AG09319 (cell line): ENCODE results near the gene TMEM121.

Source experiments
- DNase-seq: peaks from one replicate; pipeline ENCODE4 v3.0.0-alpha.2; 2010; ENCODE audit warnings: low read depth; ENCODE audit errors: extremely low read depth
- CTCF ChIP-seq: IDR thresholded peaks from 2 replicates; pipeline ENCODE4 v1.5.1; 2011; ENCODE audit warnings: low read depth, mild to moderate bottlenecking, inconsistent platforms, low read length, moderate library complexity

TMEM121 gene

GRCh38 chr14:105489542-105490266, 36.7 kb upstream of the TMEM121 start:
- peak; percentile 48 for DNase-seq
- TF ChIP-seq CTCF: peak; percentile 64

DNA sequence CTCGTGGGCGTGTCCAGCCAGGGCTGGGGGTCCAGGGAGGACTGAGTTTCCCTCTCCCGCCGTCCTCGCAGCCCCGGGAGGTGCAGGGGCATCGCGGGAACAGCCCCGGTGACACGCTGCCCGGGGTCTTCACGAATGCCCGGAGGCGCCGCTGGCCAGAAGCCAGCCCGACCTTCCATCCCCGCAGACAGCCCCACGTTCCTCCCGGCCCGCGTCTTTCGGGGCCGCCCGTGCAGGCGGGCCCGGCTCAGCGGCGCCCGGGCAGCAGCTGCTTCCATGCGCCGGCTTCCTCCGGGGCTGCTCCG, 36.2 kb upstream of the TMEM121 start:
- no peak for DNase-seq
- TF ChIP-seq CTCF: no peak

DNA sequence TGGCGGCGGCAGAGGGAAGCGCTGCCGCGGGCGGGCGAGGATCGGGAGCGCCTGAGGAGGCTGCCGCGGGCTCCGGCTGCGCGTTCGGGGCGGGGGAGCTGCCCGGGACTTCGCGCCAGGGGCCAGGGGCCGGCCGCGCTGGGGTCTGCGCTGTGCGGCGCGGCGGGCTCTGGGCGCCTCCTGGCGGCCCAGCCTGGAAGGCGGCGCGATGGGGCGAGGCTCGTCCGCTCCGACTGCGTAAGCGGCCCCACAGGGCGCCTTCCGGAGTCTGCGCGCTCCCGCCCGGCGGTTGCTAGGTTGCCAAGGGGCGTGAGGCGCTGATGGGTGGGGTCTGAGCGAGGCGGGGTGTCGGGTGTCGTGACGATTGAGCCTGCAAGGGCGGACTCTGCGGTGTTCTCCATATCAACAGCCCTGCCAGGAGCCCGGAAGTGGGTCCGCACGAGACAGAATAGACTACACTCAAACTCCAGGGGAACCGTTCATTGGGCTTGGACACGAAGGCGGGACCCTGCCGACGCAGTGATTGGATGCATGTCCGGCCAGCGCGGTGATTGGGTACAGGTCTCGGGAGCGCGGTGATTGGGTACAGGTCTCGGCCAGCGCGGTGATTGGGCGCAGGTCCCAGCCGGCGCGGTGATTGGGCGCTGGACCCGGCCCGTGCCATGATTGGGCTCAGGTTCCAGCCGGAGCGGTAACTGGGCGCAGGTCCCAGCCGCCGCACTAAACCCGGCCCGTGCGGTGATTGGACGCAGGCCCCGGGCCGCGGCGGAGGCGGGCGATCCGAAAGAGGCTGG, 35.6 kb upstream of the TMEM121 start, which contains the start of gene TEDC1:
Gene TEDC1 (plus strand): TSS at position 675 of the 794 bp plus-strand sequence. CDS start 130 bp downstream, outside the sequence.
- TF ChIP-seq CTCF: peak; percentile 53
- DNase-seq: peak; percentile 100

- no peak for DNase-seq
- no peak for TF ChIP-seq CTCF
Measured at GRCh38 chr14:105491366-105491973, 34.9 kb upstream of the TMEM121 start.

GRCh38 chr14:105492031-105492970, 34.1 kb upstream of the TMEM121 start:
- no peak for TF ChIP-seq CTCF
- no peak for DNase-seq

DNA sequence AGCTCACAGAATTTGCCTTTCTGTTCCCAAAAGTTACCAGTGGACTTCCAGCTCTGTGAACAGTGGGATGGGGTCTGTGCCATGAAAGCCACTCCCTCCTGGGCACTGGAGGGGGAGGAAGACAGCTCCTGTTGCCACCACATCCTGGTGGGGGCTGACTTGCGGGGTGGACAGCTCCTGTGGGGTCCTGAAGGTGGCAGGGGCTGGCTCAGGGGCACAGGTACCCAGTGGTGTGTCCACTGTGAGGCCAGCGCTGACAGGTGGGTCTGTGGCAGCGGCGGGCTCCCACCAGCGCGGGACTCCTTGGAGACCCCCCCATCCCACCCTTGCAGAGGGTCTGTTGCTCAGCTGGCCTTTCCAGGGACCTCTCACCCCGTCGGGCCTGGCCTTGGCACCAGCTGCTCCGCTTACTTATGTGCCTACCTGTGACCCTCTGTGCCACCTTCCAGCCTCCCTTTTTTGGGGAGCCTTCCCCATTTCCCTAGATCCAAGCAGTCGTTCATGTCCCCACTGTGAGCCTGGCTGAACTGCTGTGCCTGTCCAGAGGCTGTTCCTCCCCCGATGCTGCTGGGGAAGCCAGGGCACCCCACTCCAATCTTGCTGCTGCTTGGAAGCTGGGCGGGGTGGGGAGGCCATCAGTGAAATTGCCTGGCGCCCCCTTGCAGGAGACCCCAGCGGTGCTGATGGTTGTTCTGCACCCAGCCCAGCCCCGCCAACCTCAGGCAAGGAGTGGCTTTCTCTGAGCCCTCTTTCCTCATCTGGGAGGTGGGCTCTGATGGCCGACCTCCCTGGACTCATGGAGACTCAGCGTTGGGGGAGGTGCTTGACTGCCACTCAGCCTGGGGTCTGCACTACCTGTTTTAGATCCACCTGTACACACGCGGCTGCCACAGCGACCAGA, 33.2 kb upstream of the TMEM121 start:
- no peak for TF ChIP-seq CTCF
- no peak for DNase-seq
